Neural progenitor cell (in vitro differentiated cells): ENCODE data around the gene NEURL4. TPM values are rescaled to one million over a fixed set of nuclear protein-coding genes. Genes with fewer than 3 reads are reported as not detected.

Experiments used
- DNase-seq: peaks from one replicate; pipeline ENCODE4 v3.0.0-alpha.2; 2016; ENCODE audit warnings: low spot score
- H2AFZ ChIP-seq: fragments of 200-600 bp; sonication (generic); replicated peaks from 2 replicates; pipeline ENCODE4 v1.6.1; 2016; ENCODE audit warnings: antibody characterized with exemption
- H3F3A ChIP-seq: fragments of 200-600 bp; sonication (generic); 2 replicates; pipeline ENCODE4 v1.6.1; 2016; ENCODE audit warnings: antibody characterized with exemption, low read depth
- H3K27ac ChIP-seq: fragments of 200-600 bp; sonication (generic); 2 replicates; pipeline ENCODE4 v1.5.1; 2016; ENCODE audit warnings: mild to moderate bottlenecking
- H3K27me3 ChIP-seq: fragments of 200-600 bp; sonication (generic); 2 replicates; pipeline ENCODE4 v1.6.1; 2016; ENCODE audit warnings: mild to moderate bottlenecking, moderate library complexity
- H3K36me3 ChIP-seq: fragments of 200-600 bp; sonication (generic); 2 replicates; pipeline ENCODE4 v1.5.1; 2016
- H3K4me1 ChIP-seq: fragments of 200-600 bp; sonication (generic); 2 replicates; pipeline ENCODE4 v1.6.1; 2016; ENCODE audit warnings: mixed run types
- H3K4me2 ChIP-seq: fragments of 200-600 bp; sonication (generic); 2 replicates; pipeline ENCODE4 v1.6.1; 2016
- H3K4me3 ChIP-seq: fragments of 200-600 bp; sonication (generic); 2 replicates; pipeline ENCODE4 v1.5.1; 2016
- H3K79me2 ChIP-seq: fragments of 200-600 bp; sonication (generic); 2 replicates; pipeline ENCODE4 v1.6.1; 2016; ENCODE audit warnings: low read depth
- H3K9ac ChIP-seq: fragments of 200-600 bp; sonication (generic); 2 replicates; pipeline ENCODE4 v1.6.1; 2016
- H3K9me3 ChIP-seq: fragments of 200-600 bp; sonication (generic); 2 replicates; pipeline ENCODE4 v1.5.1; 2016; ENCODE audit warnings: low read depth
- H4K20me1 ChIP-seq: fragments of 200-600 bp; sonication (generic); 2 replicates; pipeline ENCODE4 v1.6.1; 2016; ENCODE audit warnings: low read depth
- H3K27ac Mint-ChIP-seq: 3 replicates; pipeline ENCODE4 v1.8.0; 2021; ENCODE audit warnings: mixed read lengths
- H3K27me3 Mint-ChIP-seq: 2 replicates; pipeline ENCODE4 v1.8.0; 2022; ENCODE audit warnings: low read depth, mild to moderate bottlenecking, inconsistent platforms, moderate library complexity, mixed read lengths; ENCODE audit not compliant: insufficient read depth
- H3K36me3 Mint-ChIP-seq: 3 replicates; pipeline ENCODE4 v1.8.0; 2021; ENCODE audit warnings: mixed read lengths
- H3K4me1 Mint-ChIP-seq: 3 replicates; pipeline ENCODE4 v1.8.0; 2021; ENCODE audit warnings: mixed read lengths
- H3K4me3 Mint-ChIP-seq: 3 replicates; pipeline ENCODE4 v1.8.0; 2021; ENCODE audit warnings: mild to moderate bottlenecking, moderate library complexity, mixed read lengths
- H3K9me3 Mint-ChIP-seq: 3 replicates; pipeline ENCODE4 v1.8.0; 2020; ENCODE audit warnings: mixed read lengths
- CTCF ChIP-seq: fragments of 200-600 bp; sonication (generic); IDR thresholded peaks from 2 replicates; pipeline ENCODE4 v1.5.1; 2017; ENCODE audit warnings: antibody characterized with exemption, mild to moderate bottlenecking
- EZH2 ChIP-seq: fragments of 200-600 bp; sonication (generic); IDR thresholded peaks from 2 replicates; pipeline ENCODE4 v1.6.1; 2017; ENCODE audit warnings: antibody characterized with exemption, mild to moderate bottlenecking, moderate library complexity
- EZH2phosphoT487 ChIP-seq: fragments of 200-600 bp; sonication (generic); IDR thresholded peaks from 2 replicates; pipeline ENCODE4 v1.6.1; 2017; ENCODE audit warnings: antibody characterized with exemption
- total RNA-seq: library from RNA; depleted of rRNA; stranded (reverse); fragments of >200 nt; gene quantifications from 2 replicates; pipeline ENCODE4 v1.2.3, GENCODE V29; 2015; ENCODE audit warnings: low replicate concordance

The NEURL4 gene
- total RNA-seq, 1 donor from 2014 or later = 5.1 TPM

GRCh38 chr17:7294614-7295153 lies 34.5 kb downstream of the NEURL4 start, which contains the start of gene YBX2:
TSS of gene YBX2 (minus strand) at chr17:7294639. CDS start at chr17:7294500, 139 bp downstream.
- H3F3A ChIP-seq = peaks cover 40% of the 10 kb centered on the region
- H3K4me3 ChIP-seq = peak within 1 kb of the TSS; percentile 45
- no peaks in the 10 kb centered on the region for H3K36me3 ChIP-seq
- no peaks in the 10 kb centered on the region for H3K36me3 Mint-ChIP-seq
- peak; percentile 33 for TF ChIP-seq EZH2
- no peak for TF ChIP-seq EZH2phosphoT487
- no peaks in the 10 kb centered on the region for H3K9me3 ChIP-seq
- H3K4me1 Mint-ChIP-seq = peaks cover 19% of the 10 kb centered on the region
- peaks cover 28% of the 10 kb centered on the region for H3K27me3 Mint-ChIP-seq
- H4K20me1 ChIP-seq = peaks cover 11% of the 10 kb centered on the region
- no peak within 1 kb of the TSS for H2AFZ ChIP-seq
- H3K79me2 ChIP-seq = no peaks in the 10 kb centered on the region
- no peak within 1 kb of the TSS for H3K9ac ChIP-seq
- peaks cover 2% of the 10 kb centered on the region for H3K9me3 Mint-ChIP-seq
- H3K27ac ChIP-seq = no peak within 1 kb of the TSS
- H3K4me3 Mint-ChIP-seq = peak within 1 kb of the TSS; percentile 80
- peaks cover 92% of the 10 kb centered on the region for H3K27me3 ChIP-seq
- H3K4me2 ChIP-seq = peak within 1 kb of the TSS; percentile 77
- H3K27ac Mint-ChIP-seq = no peak within 1 kb of the TSS
- DNase-seq = peak; percentile 95
- H3K4me1 ChIP-seq = peaks cover 7% of the 10 kb centered on the region

GRCh38 chr17:7293816-7294613 lies 35.1 kb downstream of the NEURL4 start:
- Histone ChIP-seq H3K79me2 (no peaks in the 10 kb centered on the region), H3K27ac (no peak overlapping the region), H3F3A (peaks cover 40% of the 10 kb centered on the region), H3K9ac (no peak overlapping the region), H3K4me1 (peaks cover 7% of the 10 kb centered on the region), H4K20me1 (peaks cover 11% of the 10 kb centered on the region), H3K4me2 (peak overlapping the region; percentile 77), H3K9me3 (no peaks in the 10 kb centered on the region), H3K36me3 (no peaks in the 10 kb centered on the region), H3K27me3 (peaks cover 85% of the 10 kb centered on the region), H3K4me3 (peak overlapping the region; percentile 45), H2AFZ (no peak overlapping the region)
- no peak for TF ChIP-seq EZH2phosphoT487
- TF ChIP-seq EZH2 = no peak
- no peak for TF ChIP-seq CTCF
- Mint-ChIP-seq H3K9me3 (peaks cover 2% of the 10 kb centered on the region), H3K4me1 (peaks cover 20% of the 10 kb centered on the region), H3K27me3 (peaks cover 28% of the 10 kb centered on the region), H3K27ac (no peak overlapping the region), H3K4me3 (peak overlapping the region; percentile 80), H3K36me3 (no peaks in the 10 kb centered on the region)
- peak; percentile 77 for DNase-seq

GRCh38 chr17:7293159-7293558 lies 36.0 kb downstream of the NEURL4 start:
- no peak for TF ChIP-seq EZH2
- no peak for TF ChIP-seq CTCF
- TF ChIP-seq EZH2phosphoT487 = no peak
- DNase-seq = no peak
- no peaks in the 10 kb centered on the region for H3K9me3 ChIP-seq
- H3K9ac ChIP-seq = no peak overlapping the region
- H3K27ac ChIP-seq = no peak overlapping the region
- H3K36me3 Mint-ChIP-seq = no peaks in the 10 kb centered on the region
- H3K9me3 Mint-ChIP-seq = peaks cover 2% of the 10 kb centered on the region
- H3K79me2 ChIP-seq = no peaks in the 10 kb centered on the region
- H3K4me3 Mint-ChIP-seq = peak overlapping the region; percentile 80
- peaks cover 22% of the 10 kb centered on the region for H3K4me1 Mint-ChIP-seq
- peaks cover 40% of the 10 kb centered on the region for H3F3A ChIP-seq
- no peaks in the 10 kb centered on the region for H3K36me3 ChIP-seq
- H3K4me1 ChIP-seq = peaks cover 7% of the 10 kb centered on the region
- H3K4me3 ChIP-seq = no peak overlapping the region
- peaks cover 27% of the 10 kb centered on the region for H3K27me3 Mint-ChIP-seq
- no peak overlapping the region for H3K27ac Mint-ChIP-seq
- peaks cover 11% of the 10 kb centered on the region for H4K20me1 ChIP-seq
- peaks cover 77% of the 10 kb centered on the region for H3K27me3 ChIP-seq
- peak overlapping the region; percentile 77 for H3K4me2 ChIP-seq
- no peak overlapping the region for H2AFZ ChIP-seq

- Histone ChIP-seq H3K4me2 (no peak overlapping the region), H3K27me3 (peaks cover 72% of the 10 kb centered on the region), H4K20me1 (peaks cover 11% of the 10 kb centered on the region), H3K9me3 (no peaks in the 10 kb centered on the region), H3K79me2 (no peaks in the 10 kb centered on the region), H3F3A (peaks cover 37% of the 10 kb centered on the region), H3K4me1 (peaks cover 7% of the 10 kb centered on the region), H3K4me3 (no peak overlapping the region), H2AFZ (no peak overlapping the region), H3K9ac (no peak overlapping the region), H3K36me3 (no peaks in the 10 kb centered on the region), H3K27ac (no peak overlapping the region)
- Mint-ChIP-seq H3K36me3 (no peaks in the 10 kb centered on the region), H3K4me3 (peak overlapping the region; percentile 80), H3K9me3 (peaks cover 2% of the 10 kb centered on the region), H3K4me1 (peaks cover 22% of the 10 kb centered on the region), H3K27ac (no peak overlapping the region), H3K27me3 (peaks cover 25% of the 10 kb centered on the region)
- no peak for DNase-seq
- TF ChIP-seq CTCF = no peak
These were observed 36.4 kb downstream of the NEURL4 start for GRCh38 chr17:7292729-7293128.
